ENCODE results near the gene EDC4. TPM values are rescaled to one million over a fixed set of nuclear protein-coding genes. Genes with fewer than 3 reads are reported as not detected.
A peak's percentile ranks its signal among the peaks of the same experiment; 100 is the strongest.

The EDC4 gene
- total and polyA plus RNA-seq, 2 of the 13 experiments (the other 11 are each of a cell fraction or from before 2014, with no cell fraction given) = 51.4 to 59.1 TPM

- TF ChIP-seq FOXA1 (IDR thresholded peaks at IDR 0.05) (no peak), FOXA1 (CRISPR knock-in tag; IDR thresholded peaks at IDR 0.05) (0 out of 2 replicates have a peak, but pooled peaks have one; percentile 42), MEIS2 (CRISPR knock-in tag; IDR thresholded peaks at IDR 0.05) (0 out of 2 replicates have a peak, but pooled peaks have one; percentile 21), TGIF2 (CRISPR knock-in tag; IDR thresholded peaks at IDR 0.05) (peak; percentile 85), NR2F6 (IDR thresholded peaks at IDR 0.05) (peak; percentile 18; the same call in 1 of the 2 replicates), NR2F6 (CRISPR knock-in tag; IDR thresholded peaks at IDR 0.05) (no peak; the same call in 1 of the 2 replicates), NR2C2 (CRISPR knock-in tag; IDR thresholded peaks at IDR 0.05; ENCODE audit: borderline replicate concordance) (peak; percentile 14; the same call in 1 of the 2 replicates), MAFK (conservative IDR thresholded peaks at IDR 0.05 in 1 of 2, IDR thresholded peaks at IDR 0.05 in 1 of 2; ENCODE audit: low read length in 2 of 2) (peak in 1 of 2 experiments; percentile 24; a peak in 2 of 4 replicates), PREB (CRISPR knock-in tag; IDR thresholded peaks at IDR 0.05) (no peak), MYPOP (CRISPR knock-in tag; IDR thresholded peaks at IDR 0.05) (peak; percentile 52; the same call in 1 of the 2 replicates), PPARG (CRISPR knock-in tag; conservative IDR thresholded peaks at IDR 0.05) (peak; percentile 71; the same call in 1 of the 2 replicates), FOXK1 (CRISPR knock-in tag; IDR thresholded peaks at IDR 0.05; ENCODE audit: borderline replicate concordance, low read depth) (peak; percentile 69; the same call in 1 of the 2 replicates), KLF16 (CRISPR knock-in tag; IDR thresholded peaks at IDR 0.05) (peak in 1 of 2 experiments; percentile 73; a peak in 1 of 4 replicates), ZNF136 (CRISPR knock-in tag; IDR thresholded peaks at IDR 0.05; ENCODE audit: low read depth) (no peak), ZBTB34 (CRISPR knock-in tag; IDR thresholded peaks at IDR 0.05) (no peak), SOX5 (CRISPR knock-in tag; IDR thresholded peaks at IDR 0.05; ENCODE audit: borderline replicate concordance) (peak; percentile 85; the same call in 1 of the 2 replicates), ZNF10 (CRISPR knock-in tag; IDR thresholded peaks at IDR 0.05; ENCODE audit: borderline replicate concordance, low read depth) (no peak), GLI4 (CRISPR knock-in tag; IDR thresholded peaks at IDR 0.05; ENCODE audit: borderline replicate concordance) (no peak), ZNF431 (CRISPR knock-in tag; IDR thresholded peaks at IDR 0.05; ENCODE audit: borderline replicate concordance, low read depth) (0 out of 2 replicates have a peak, but pooled peaks have one; percentile 24), MXI1 (IDR thresholded peaks at IDR 0.05; ENCODE audit: borderline replicate concordance, low read depth, low read length) (peak; percentile 98), ELF4 (CRISPR knock-in tag; IDR thresholded peaks at IDR 0.05; ENCODE audit: borderline replicate concordance) (no peak), SUZ12 (IDR thresholded peaks at IDR 0.05; ENCODE audit: low read depth, low read length) (no peak)
- TF ChIP-seq, protein P1, sequence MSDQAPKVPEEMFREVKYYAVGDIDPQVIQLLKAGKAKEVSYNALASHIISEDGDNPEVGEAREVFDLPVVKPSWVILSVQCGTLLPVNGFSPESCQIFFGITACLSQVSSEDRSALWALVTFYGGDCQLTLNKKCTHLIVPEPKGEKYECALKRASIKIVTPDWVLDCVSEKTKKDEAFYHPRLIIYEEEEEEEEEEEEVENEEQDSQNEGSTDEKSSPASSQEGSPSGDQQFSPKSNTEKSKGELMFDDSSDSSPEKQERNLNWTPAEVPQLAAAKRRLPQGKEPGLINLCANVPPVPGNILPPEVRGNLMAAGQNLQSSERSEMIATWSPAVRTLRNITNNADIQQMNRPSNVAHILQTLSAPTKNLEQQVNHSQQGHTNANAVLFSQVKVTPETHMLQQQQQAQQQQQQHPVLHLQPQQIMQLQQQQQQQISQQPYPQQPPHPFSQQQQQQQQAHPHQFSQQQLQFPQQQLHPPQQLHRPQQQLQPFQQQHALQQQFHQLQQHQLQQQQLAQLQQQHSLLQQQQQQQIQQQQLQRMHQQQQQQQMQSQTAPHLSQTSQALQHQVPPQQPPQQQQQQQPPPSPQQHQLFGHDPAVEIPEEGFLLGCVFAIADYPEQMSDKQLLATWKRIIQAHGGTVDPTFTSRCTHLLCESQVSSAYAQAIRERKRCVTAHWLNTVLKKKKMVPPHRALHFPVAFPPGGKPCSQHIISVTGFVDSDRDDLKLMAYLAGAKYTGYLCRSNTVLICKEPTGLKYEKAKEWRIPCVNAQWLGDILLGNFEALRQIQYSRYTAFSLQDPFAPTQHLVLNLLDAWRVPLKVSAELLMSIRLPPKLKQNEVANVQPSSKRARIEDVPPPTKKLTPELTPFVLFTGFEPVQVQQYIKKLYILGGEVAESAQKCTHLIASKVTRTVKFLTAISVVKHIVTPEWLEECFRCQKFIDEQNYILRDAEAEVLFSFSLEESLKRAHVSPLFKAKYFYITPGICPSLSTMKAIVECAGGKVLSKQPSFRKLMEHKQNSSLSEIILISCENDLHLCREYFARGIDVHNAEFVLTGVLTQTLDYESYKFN (CRISPR knock-in tag; conservative IDR thresholded peaks at IDR 0.05) = peak; percentile 75
Observed at GRCh38 chr16:67857547-67858233, 15.2 kb upstream of the EDC4 start (continued).
